Mesenchymal stem cell (in vitro differentiated cells and primary cell): ENCODE results near the gene ZNF385C.

ENCODE experiments used
- DNase-seq: peaks from one replicate; pipeline ENCODE4 v3.0.0-alpha.2; 2013
- H2AFZ ChIP-seq: one replicate; pipeline ENCODE4 v1.6.1; 2013; ENCODE audit warnings: low read depth, mild to moderate bottlenecking, control low read depth, inconsistent platforms, low read length, moderate library complexity
- H2AK5ac ChIP-seq: 2 replicates; pipeline ENCODE4 v1.6.1; 2013; ENCODE audit warnings: low read length, moderate library complexity, mild to moderate bottlenecking, inconsistent platforms; ENCODE audit not compliant: severe bottlenecking
- H2BK120ac ChIP-seq: one replicate; pipeline ENCODE4 v1.6.1; 2013; ENCODE audit warnings: low read depth, mild to moderate bottlenecking, inconsistent platforms, low read length, moderate library complexity
- H2BK12ac ChIP-seq, 2 experiments: one replicate each; pipeline ENCODE4 v1.6.1; 2013; ENCODE audit warnings: inconsistent platforms in 2 of 2, low read length in 2 of 2, mild to moderate bottlenecking in 2 of 2, moderate library complexity in 2 of 2, control low read depth in 1 of 2
- H2BK15ac ChIP-seq: one replicate; pipeline ENCODE4 v1.6.1; 2013; ENCODE audit warnings: mild to moderate bottlenecking, low read depth, inconsistent platforms; ENCODE audit not compliant: poor library complexity, severe bottlenecking
- H2BK5ac ChIP-seq: 2 replicates; pipeline ENCODE4 v1.6.1; 2013; ENCODE audit warnings: low read depth, mild to moderate bottlenecking, low read length, control low read depth, inconsistent platforms; ENCODE audit not compliant: poor library complexity, severe bottlenecking
- H3K14ac ChIP-seq, 2 experiments: one replicate each; pipeline ENCODE4 v1.6.1; 2013; ENCODE audit warnings: inconsistent platforms in 2 of 2, low read length in 2 of 2, control low read depth in 1 of 2, mild to moderate bottlenecking in 1 of 2, moderate library complexity in 1 of 2
- H3K18ac ChIP-seq, 2 experiments: one replicate each; pipeline ENCODE4 v1.6.1; 2013; ENCODE audit warnings: inconsistent platforms in 2 of 2, low read length in 2 of 2, control low read depth in 1 of 2, low read depth in 1 of 2, mild to moderate bottlenecking in 1 of 2
- H3K23ac ChIP-seq, 2 experiments: one replicate each; pipeline ENCODE4 v1.6.1; 2013; ENCODE audit warnings: inconsistent platforms in 2 of 2, low read length in 2 of 2, mild to moderate bottlenecking in 2 of 2, moderate library complexity in 2 of 2, control low read depth in 1 of 2
- H3K27ac ChIP-seq: 2 replicates; pipeline ENCODE4 v1.5.1; 2013; ENCODE audit warnings: mild to moderate bottlenecking, moderate library complexity, low read length, control low read depth, inconsistent platforms; ENCODE audit not compliant: poor library complexity, severe bottlenecking
- H3K27me3 ChIP-seq, 2 experiments: 2 replicates each; pipeline versions ENCODE4 v1.6.1 to v1.7.0; 2013; ENCODE audit warnings: low read length in 2 of 2, mild to moderate bottlenecking in 2 of 2, moderate library complexity in 2 of 2, control low read depth in 1 of 2, inconsistent platforms in 1 of 2; ENCODE audit not compliant: control insufficient read depth in 1 of 2, insufficient read depth in 1 of 2
- H3K36me3 ChIP-seq, 2 experiments: 2 replicates each; pipeline versions ENCODE4 v1.6.1 to v1.7.0; 2013; ENCODE audit warnings: low read length in 2 of 2, control low read depth in 1 of 2, inconsistent platforms in 1 of 2, low read depth in 1 of 2, mild to moderate bottlenecking in 1 of 2; ENCODE audit not compliant: insufficient read depth in 2 of 2, control insufficient read depth in 1 of 2
- H3K4ac ChIP-seq, 2 experiments: one replicate each; pipeline ENCODE4 v1.6.1; 2013; ENCODE audit warnings: inconsistent platforms in 2 of 2, low read length in 2 of 2, mild to moderate bottlenecking in 2 of 2, moderate library complexity in 2 of 2, control low read depth in 1 of 2, low read depth in 1 of 2
- H3K4me1 ChIP-seq: 2 replicates; pipeline ENCODE4 v1.6.1; 2013; ENCODE audit warnings: low read depth, low read length, control low read depth; ENCODE audit not compliant: control insufficient read depth, insufficient read depth
- H3K4me2 ChIP-seq: 2 replicates; pipeline ENCODE4 v1.6.1; 2013; ENCODE audit warnings: low read length, mild to moderate bottlenecking, inconsistent platforms; ENCODE audit not compliant: poor library complexity, severe bottlenecking
- H3K4me3 ChIP-seq, 2 experiments: 2 replicates each; pipeline versions ENCODE4 v1.5.1 to v1.7.0; 2013; ENCODE audit warnings: low read length in 2 of 2, mild to moderate bottlenecking in 2 of 2, control low read depth in 1 of 2, low read depth in 1 of 2; ENCODE audit not compliant: insufficient read depth in 1 of 2
- H3K79me1 ChIP-seq: replicated peaks from 2 replicates; pipeline ENCODE4 v1.6.1; 2013; ENCODE audit warnings: mild to moderate bottlenecking, control low read depth, low read length, inconsistent platforms; ENCODE audit not compliant: poor library complexity, severe bottlenecking
- H3K9ac ChIP-seq: 2 replicates; pipeline ENCODE4 v1.7.0; 2013; ENCODE audit warnings: mild to moderate bottlenecking, low read length, moderate library complexity
- H3K9me3 ChIP-seq: 2 replicates; pipeline ENCODE4 v1.7.0; 2013; ENCODE audit warnings: mild to moderate bottlenecking, low read length; ENCODE audit not compliant: control insufficient read depth
- H4K8ac ChIP-seq: one replicate; pipeline ENCODE4 v1.6.1; 2013; ENCODE audit warnings: inconsistent platforms, mild to moderate bottlenecking, low read length, moderate library complexity
- H4K91ac ChIP-seq: one replicate; pipeline ENCODE4 v1.6.1; 2013; ENCODE audit warnings: mild to moderate bottlenecking, low read length, inconsistent platforms
- WGBS: methylation state at CpG from one replicate; pipeline ENCODE4 v1.1.7; 2013; ENCODE audit warnings: mixed read lengths; 5-methylcytosine and 5-hydroxymethylcytosine counted together

The ZNF385C gene

GRCh38 chr17:42087736-42088705, 10.3 kb downstream of the ZNF385C start:
- 78% methylated on average over 16 of the region's 20 CpGs for WGBS
- Histone ChIP-seq H3K4me1 (no peaks in the 10 kb centered on the region), H3K18ac (no peak overlapping the region)

GRCh38 chr17:42087042-42087701, 11.1 kb downstream of the ZNF385C start:
- no peak overlapping the region for H3K4ac ChIP-seq
- H3K36me3 ChIP-seq, result no peaks in the 10 kb centered on the region
- H3K27ac ChIP-seq, result no peak overlapping the region
- H3K4me2 ChIP-seq, result no peak overlapping the region
- WGBS, result 51% methylated on average over 6 of the region's 7 CpGs
- H3K27me3 ChIP-seq, result peaks cover 34 to 42% of the 10 kb centered on the region in 2 experiments
- no peak overlapping the region for H2BK120ac ChIP-seq
- no peaks in the 10 kb centered on the region for H3K79me1 ChIP-seq
- H2AFZ ChIP-seq, result no peak overlapping the region
- no peak overlapping the region for H2BK12ac ChIP-seq
- no peak overlapping the region for H3K9ac ChIP-seq
- no peak overlapping the region for H4K8ac ChIP-seq
- DNase-seq, result no peak
- H3K14ac ChIP-seq, result no peak overlapping the region
- no peak overlapping the region for H2AK5ac ChIP-seq
- H3K18ac ChIP-seq, result no peak overlapping the region
- H3K9me3 ChIP-seq, result no peaks in the 10 kb centered on the region
- no peak overlapping the region for H2BK15ac ChIP-seq
- no peak overlapping the region for H4K91ac ChIP-seq
- H2BK5ac ChIP-seq, result no peak overlapping the region
- H3K4me1 ChIP-seq, result no peaks in the 10 kb centered on the region
- no peak overlapping the region for H3K23ac ChIP-seq
- H3K4me3 ChIP-seq, result no peak overlapping the region

More at GRCh38 chr17:42087736-42088705, 10.3 kb downstream of the ZNF385C start:
- DNase-seq, result no peak
- peaks cover 32 to 47% of the 10 kb centered on the region in 2 experiments for H3K27me3 ChIP-seq
- no peak overlapping the region for H2BK12ac ChIP-seq
- H4K8ac ChIP-seq, result no peak overlapping the region
- H2AFZ ChIP-seq, result no peak overlapping the region
- no peak overlapping the region for H3K4ac ChIP-seq
- no peak overlapping the region for H3K9ac ChIP-seq
- H3K27ac ChIP-seq, result no peak overlapping the region
- no peak overlapping the region for H2BK15ac ChIP-seq
- no peak overlapping the region for H2AK5ac ChIP-seq
- no peak overlapping the region for H2BK5ac ChIP-seq
- H2BK120ac ChIP-seq, result no peak overlapping the region
- H3K14ac ChIP-seq, result no peak overlapping the region
- H3K9me3 ChIP-seq, result no peaks in the 10 kb centered on the region
- no peaks in the 10 kb centered on the region for H3K36me3 ChIP-seq
- H3K4me2 ChIP-seq, result no peak overlapping the region
- H4K91ac ChIP-seq, result no peak overlapping the region
- no peak overlapping the region for H3K23ac ChIP-seq
- H3K4me3 ChIP-seq, result no peak overlapping the region
- H3K79me1 ChIP-seq, result no peaks in the 10 kb centered on the region

GRCh38 chr17:42081516-42082129, 16.6 kb downstream of the ZNF385C start:
- no peak overlapping the region for H3K14ac ChIP-seq

GRCh38 chr17:42079541-42079940, 18.7 kb downstream of the ZNF385C start:
- no peak overlapping the region for H4K91ac ChIP-seq
- no peak overlapping the region for H3K4me2 ChIP-seq
- no peak overlapping the region for H3K4ac ChIP-seq
- no peak overlapping the region for H2BK5ac ChIP-seq
- no peak overlapping the region for H3K14ac ChIP-seq
- H3K4me3 ChIP-seq, result no peak overlapping the region
- H2AFZ ChIP-seq, result no peak overlapping the region
- H3K9me3 ChIP-seq, result no peaks in the 10 kb centered on the region
- H3K36me3 ChIP-seq, result no peaks in the 10 kb centered on the region
- WGBS, result 83% methylated on average over 2 of the region's 2 CpGs
- no peak overlapping the region for H3K9ac ChIP-seq
- no peak overlapping the region for H2BK15ac ChIP-seq
- H2BK12ac ChIP-seq, result no peak overlapping the region
- no peak overlapping the region for H3K18ac ChIP-seq
- DNase-seq, result no peak
- no peak overlapping the region for H2BK120ac ChIP-seq
- H2AK5ac ChIP-seq, result no peak overlapping the region
- no peak overlapping the region for H4K8ac ChIP-seq
- H3K23ac ChIP-seq, result no peak overlapping the region
- H3K79me1 ChIP-seq, result no peaks in the 10 kb centered on the region
- H3K27me3 ChIP-seq, result peaks cover 34 to 47% of the 10 kb centered on the region in 2 experiments
- H3K27ac ChIP-seq, result no peak overlapping the region
- H3K4me1 ChIP-seq, result no peaks in the 10 kb centered on the region

More at GRCh38 chr17:42081516-42082129, 16.6 kb downstream of the ZNF385C start:
- Histone ChIP-seq H3K18ac (no peak overlapping the region), H3K79me1 (no peaks in the 10 kb centered on the region), H3K4me3 (no peak overlapping the region), H4K8ac (no peak overlapping the region), H3K36me3 (no peaks in the 10 kb centered on the region), H2BK15ac (no peak overlapping the region), H2AFZ (no peak overlapping the region), H2BK120ac (no peak overlapping the region), H3K9ac (no peak overlapping the region), H4K91ac (no peak overlapping the region), H2BK5ac (no peak overlapping the region), H3K9me3 (no peaks in the 10 kb centered on the region), H3K27me3 (peaks cover 25 to 41% of the 10 kb centered on the region in 2 experiments), H2AK5ac (no peak overlapping the region), H3K4ac (no peak overlapping the region), H3K4me1 (no peaks in the 10 kb centered on the region), H3K4me2 (no peak overlapping the region), H2BK12ac (no peak overlapping the region), H3K23ac (no peak overlapping the region), H3K27ac (no peak overlapping the region)
- DNase-seq, result no peak
- WGBS, result 87% methylated on average over 9 of the region's 9 CpGs
